H1 (cell line): ENCODE measurements around the gene MAP3K10. TPM values are rescaled to one million over a fixed set of nuclear protein-coding genes. Genes with fewer than 3 reads are reported as not detected.

Experiments used
- CTCF ChIA-PET: fragments of 300-600 bp; sonication (Branson Sonifier 250); formaldehyde crosslinking; loops from one replicate; lab custom pipeline; 2021; ENCODE audit not compliant: partially characterized antibody; lab: Charles Lee
- POLR2A ChIA-PET: fragments of 300-600 bp; sonication (Branson Sonifier 250); formaldehyde crosslinking; loops from one replicate; lab custom pipeline; 2021; ENCODE audit warnings: inconsistent platforms; ENCODE audit not compliant: partially characterized antibody; lab: Charles Lee
- DNase-seq, 2 experiments: peaks; one replicate each; pipeline versions ENCODE4 v3.0.0 to v3.0.0-alpha.2; 2010 to 2022; ENCODE audit warnings: low spot score in 2 of 2, low read depth in 1 of 2, mixed read lengths in 1 of 2
- FAIRE-seq: peaks from 2 replicates; lab custom pipeline; 2011; peaks lifted over from hg19 to GRCh38; lab: Jason Lieb, UNC
- H2AFZ ChIP-seq: 2 replicates; pipeline ENCODE4 v1.8.1; 2012; ENCODE audit warnings: low read length, inconsistent platforms
- H2AK5ac ChIP-seq: 2 replicates; pipeline ENCODE4 v1.6.1; 2013; ENCODE audit warnings: low read depth, low read length
- H2BK120ac ChIP-seq: replicated peaks from 2 replicates; pipeline ENCODE3; 2013; ENCODE audit warnings: low read depth, low read length, inconsistent platforms
- H2BK12ac ChIP-seq: 2 replicates; pipeline ENCODE4 v1.6.1; 2013; ENCODE audit warnings: low read depth, low read length
- H2BK15ac ChIP-seq: 2 replicates; pipeline ENCODE4 v1.6.1; 2013; ENCODE audit warnings: low read length
- H2BK20ac ChIP-seq: 2 replicates; pipeline ENCODE4 v1.6.1; 2013; ENCODE audit warnings: low read length
- H2BK5ac ChIP-seq: 2 replicates; pipeline ENCODE4 v1.6.1; 2013; ENCODE audit warnings: low read depth, low read length
- H3K14ac ChIP-seq: 2 replicates; pipeline ENCODE4 v1.6.1; 2013; ENCODE audit warnings: inconsistent platforms; ENCODE audit not compliant: insufficient read length
- H3K18ac ChIP-seq: 2 replicates; pipeline ENCODE4 v1.6.1; 2013; ENCODE audit warnings: low read length; ENCODE audit errors: extremely low read depth
- H3K23ac ChIP-seq: 2 replicates; pipeline ENCODE4 v1.6.1; 2013; ENCODE audit warnings: inconsistent platforms; ENCODE audit not compliant: insufficient read length
- H3K23me2 ChIP-seq: 2 replicates; pipeline ENCODE4 v1.6.1; 2013; ENCODE audit warnings: low read depth, low read length
- H3K27ac ChIP-seq: 2 replicates; pipeline ENCODE4 v1.6.1; 2011; ENCODE audit warnings: low read depth, low read length, inconsistent platforms
- H3K27me3 ChIP-seq, 4 experiments: replicated peaks in 1 of 4; 1 replicate in 1 of 4; 2 replicates in 3 of 4; pipeline versions ENCODE4 v1.6.1 to v1.8.1; 2011 to 2013; ENCODE audit warnings: low read length in 3 of 4, mild to moderate bottlenecking in 3 of 4, inconsistent platforms in 2 of 4, mixed read lengths in 2 of 4, moderate library complexity in 1 of 4; ENCODE audit not compliant: control insufficient read depth in 3 of 4, insufficient read depth in 3 of 4; ENCODE audit errors: extremely low read depth in 1 of 4
- H3K36me3 ChIP-seq, 4 experiments: 2 replicates each; pipeline versions ENCODE4 v1.6.1 to v1.8.1; 2011 to 2013; ENCODE audit warnings: mild to moderate bottlenecking in 4 of 4, low read length in 3 of 4, moderate library complexity in 2 of 4, control low read depth in 1 of 4, inconsistent platforms in 1 of 4; ENCODE audit not compliant: insufficient read depth in 4 of 4, control insufficient read depth in 2 of 4
- H3K4ac ChIP-seq: replicated peaks from 2 replicates; pipeline ENCODE3; 2013; ENCODE audit warnings: low read length, low read depth, mixed read lengths, inconsistent platforms; ENCODE audit not compliant: insufficient read length
- H3K4me1 ChIP-seq, 4 experiments: replicated peaks in 1 of 4; 1 replicate in 1 of 4; 2 replicates in 3 of 4; pipeline versions ENCODE4 v1.6.1 to v1.8.1; 2011 to 2013; ENCODE audit warnings: low read length in 3 of 4, inconsistent platforms in 2 of 4, mixed read lengths in 1 of 4; ENCODE audit not compliant: insufficient read depth in 4 of 4, control insufficient read depth in 3 of 4
- H3K4me2 ChIP-seq, 2 experiments: 2 replicates each; pipeline versions ENCODE4 v1.6.1 to v1.8.1; 2011 to 2013; ENCODE audit warnings: low read depth in 2 of 2, low read length in 2 of 2, control low read depth in 1 of 2, inconsistent platforms in 1 of 2, mild to moderate bottlenecking in 1 of 2; ENCODE audit not compliant: insufficient read depth in 1 of 2
- H3K4me3 ChIP-seq, 4 experiments: fragments of 200-600, 300-600 bp in 1 of 4; sonication (generic), shearing (Covaris generic), sonication (Bioruptor Twin) in 1 of 4; 2 replicates each; pipeline versions ENCODE4 v1.5.1 to v1.8.1; 2011 to 2016; ENCODE audit warnings: low read length in 4 of 4, low read depth in 3 of 4, control low read depth in 2 of 4, inconsistent platforms in 2 of 4, mild to moderate bottlenecking in 2 of 4, mixed read lengths in 1 of 4, moderate library complexity in 1 of 4; ENCODE audit not compliant: insufficient read depth in 2 of 4; ENCODE audit errors: extremely low read depth in 1 of 4
- H3K56ac ChIP-seq: replicated peaks from 2 replicates; pipeline ENCODE3; 2013; ENCODE audit warnings: low read depth, mild to moderate bottlenecking, mixed read lengths, low read length, inconsistent platforms; ENCODE audit not compliant: insufficient read length
- H3K79me1 ChIP-seq: 2 replicates; pipeline ENCODE4 v1.6.1; 2013; ENCODE audit warnings: low read depth, low read length, control low read depth
- H3K79me2 ChIP-seq, 2 experiments: 2 replicates each; pipeline versions ENCODE4 v1.6.1 to v1.8.1; 2012 to 2013; ENCODE audit warnings: low read length in 2 of 2, mild to moderate bottlenecking in 2 of 2, inconsistent platforms in 1 of 2; ENCODE audit not compliant: insufficient read depth in 2 of 2, control insufficient read depth in 1 of 2
- H3K9ac ChIP-seq, 4 experiments: replicated peaks in 1 of 4; 1 replicate in 1 of 4; 2 replicates in 3 of 4; pipeline versions ENCODE4 v1.6.1 to v1.8.1; 2011 to 2013; ENCODE audit warnings: low read depth in 3 of 4, low read length in 3 of 4, control low read depth in 2 of 4, mild to moderate bottlenecking in 2 of 4, moderate library complexity in 2 of 4, inconsistent platforms in 1 of 4; ENCODE audit errors: extremely low read depth in 1 of 4
- H3K9me3 ChIP-seq, 2 experiments: 2 replicates each; pipeline versions ENCODE4 v1.6.1 to v1.8.1; 2012 to 2013; ENCODE audit warnings: mild to moderate bottlenecking in 2 of 2, moderate library complexity in 2 of 2, control low read depth in 1 of 2, inconsistent platforms in 1 of 2, low read depth in 1 of 2, low read length in 1 of 2, mixed read lengths in 1 of 2; ENCODE audit not compliant: insufficient read depth in 2 of 2
- H4K20me1 ChIP-seq, 2 experiments: replicated peaks in 1 of 2; 2 replicates each; pipeline versions ENCODE3 to v1.8.1; 2011 to 2013; ENCODE audit warnings: inconsistent platforms in 2 of 2, low read length in 2 of 2, mild to moderate bottlenecking in 1 of 2; ENCODE audit not compliant: insufficient read depth in 2 of 2, control insufficient read depth in 1 of 2
- H4K5ac ChIP-seq: 2 replicates; pipeline ENCODE4 v1.6.1; 2013; ENCODE audit warnings: low read length, low read depth, mixed read lengths, inconsistent platforms; ENCODE audit not compliant: insufficient read length
- H4K8ac ChIP-seq: 2 replicates; pipeline ENCODE4 v1.8.0; 2013; ENCODE audit warnings: mild to moderate bottlenecking, moderate library complexity, low read length, inconsistent platforms; ENCODE audit not compliant: insufficient read depth; ENCODE audit errors: extremely low read depth
- H4K91ac ChIP-seq: replicated peaks from 2 replicates; pipeline ENCODE3; 2013; ENCODE audit warnings: low read length, mixed read lengths, inconsistent platforms; ENCODE audit not compliant: insufficient read length
- BCL11A ChIP-seq, 2 experiments: IDR thresholded peaks; one replicate each; pipeline ENCODE4 v1.6.1; 2011; ENCODE audit warnings: low read depth in 2 of 2, low read length in 2 of 2, mild to moderate bottlenecking in 2 of 2
- BRCA1 ChIP-seq: IDR thresholded peaks from 2 replicates; pipeline ENCODE4 v1.6.1; 2012; ENCODE audit warnings: low read depth, low read length, improper control_type of control experiment
- CREB1 ChIP-seq: IDR thresholded peaks from 2 replicates; pipeline ENCODE4 v1.6.1; 2012; ENCODE audit warnings: inconsistent platforms
- EGR1 ChIP-seq: IDR thresholded peaks from 2 replicates; pipeline ENCODE4 v1.6.1; 2011; ENCODE audit warnings: low read depth, low read length, borderline replicate concordance
- EZH2 ChIP-seq: fragments of 200-600 bp; sonication (generic); IDR thresholded peaks from 2 replicates; pipeline ENCODE4 v1.7.1; 2012; ENCODE audit warnings: low read depth, mild to moderate bottlenecking, moderate library complexity, low read length, inconsistent platforms; ENCODE audit not compliant: severe bottlenecking
- KDM5A ChIP-seq: fragments of 200-600 bp; IDR thresholded peaks from 2 replicates; pipeline ENCODE4 v1.7.1; 2012; ENCODE audit warnings: mild to moderate bottlenecking, low read length, inconsistent platforms, mixed read lengths
- NANOG ChIP-seq: IDR thresholded peaks from 2 replicates; pipeline ENCODE4 v1.6.1; 2011; ENCODE audit warnings: low read length, low read depth, mild to moderate bottlenecking, inconsistent platforms; ENCODE audit not compliant: insufficient read depth, poor library complexity, severe bottlenecking
- NRF1 ChIP-seq: IDR thresholded peaks from 2 replicates; pipeline ENCODE4 v1.6.1; 2011; ENCODE audit warnings: mild to moderate bottlenecking, low read depth, low read length, improper control_type of control experiment
- RAD21 ChIP-seq, 2 experiments: IDR thresholded peaks in 1 of 2; conservative IDR thresholded peaks in 1 of 2; 2 replicates each; pipeline ENCODE4 v1.6.1; 2011; ENCODE audit warnings: low read depth in 2 of 2, low read length in 2 of 2, improper control_type of control experiment in 1 of 2, inconsistent platforms in 1 of 2, mild to moderate bottlenecking in 1 of 2, moderate library complexity in 1 of 2
- RNF2 ChIP-seq: fragments of 200-900, 300-1000 bp; sonication (generic); IDR thresholded peaks from 2 replicates; pipeline ENCODE4 v1.7.1; 2016; ENCODE audit warnings: borderline replicate concordance, low read depth, mild to moderate bottlenecking, antibody characterized with exemption, low read length; ENCODE audit not compliant: poor library complexity, severe bottlenecking; ENCODE audit errors: missing control alignments
- RXRA ChIP-seq: IDR thresholded peaks from 2 replicates; pipeline ENCODE4 v1.6.1; 2011; ENCODE audit warnings: low read depth, mild to moderate bottlenecking, low read length, moderate library complexity; ENCODE audit not compliant: insufficient read depth
- SIRT6 ChIP-seq: IDR thresholded peaks from one replicate; pipeline ENCODE4 v1.7.1; 2012; ENCODE audit warnings: low read length, inconsistent platforms
- SIX5 ChIP-seq: IDR thresholded peaks from 2 replicates; pipeline ENCODE4 v1.6.1; 2011; ENCODE audit warnings: mild to moderate bottlenecking, low read depth, low read length
- TBP ChIP-seq: IDR thresholded peaks from 2 replicates; pipeline ENCODE4 v1.6.1; 2011; ENCODE audit warnings: low read depth, low read length, improper control_type of control experiment
- WGBS, 2 experiments: shearing (Covaris generic) in 1 of 2; methylation state at CpG; one replicate each; pipeline versions ENCODE4 v1.1.6 to v1.1.7; 2013 to 2015; ENCODE audit warnings: low lambda C conversion rate in 2 of 2, mixed read lengths in 2 of 2, inconsistent platforms in 1 of 2, low coverage in 1 of 2, missing lambda C conversion rate in 1 of 2; ENCODE audit not compliant: insufficient replicate concordance in 2 of 2, insufficient coverage in 1 of 2, insufficient read length in 1 of 2; ENCODE audit errors: extremely low coverage in 1 of 2, missing lambda C conversion rate in 1 of 2; 5-methylcytosine and 5-hydroxymethylcytosine counted together
- polyA plus RNA-seq, 7 experiments: library from polyadenylated mRNA; depleted of rRNA in 3 of 7; stranded (reverse) in 5 of 7; unstranded in 2 of 7; fragments of >200 nt in 5 of 7; fragments of 200-250 nt in 2 of 7; gene quantifications; 1 replicate in 5 of 7; 2 replicates in 1 of 7; 4 replicates in 1 of 7; pipeline versions ENCODE4 v1.2.1 to v1.2.3, GENCODE V29; 2011 to 2013; ENCODE audit warnings: missing spikeins in 2 of 7, mixed read lengths in 2 of 7
- total RNA-seq: library from RNA; stranded (reverse); fragmentation: NEBNext Ultra II Directional; extraction: Animal tissue kit (Norgen Biotek cat#: 25700); gene quantifications from 2 replicates; pipeline ENCODE4 v1.2.1, GENCODE V29; 2021

MAP3K10 gene
- total and polyA plus RNA-seq, 2 of the 8 experiments (the other 6 are each of a cell fraction or from before 2014, with no cell fraction given): 4.9 to 15.9 TPM

DNA sequence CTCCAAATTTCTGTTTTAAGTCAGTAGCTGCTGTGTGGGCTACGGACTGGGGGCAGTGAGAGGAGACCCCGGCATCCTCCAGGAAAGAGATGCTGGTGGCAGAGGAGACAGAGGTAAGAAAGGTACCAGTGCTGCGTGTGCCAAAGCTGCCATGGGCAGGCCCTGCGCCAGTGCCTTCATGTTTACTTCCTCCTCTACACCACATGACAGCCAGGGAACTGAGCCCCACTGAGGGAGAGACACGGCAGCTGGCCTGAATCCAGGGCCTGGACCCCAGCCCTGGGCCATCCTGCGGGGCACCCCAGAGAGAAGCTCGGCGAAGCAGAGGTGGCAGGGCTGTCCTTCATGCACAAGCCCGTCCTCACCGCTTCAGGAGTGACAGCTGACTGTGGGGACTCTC lies 58.0 kb downstream of the MAP3K10 start:
- CTCF ChIA-PET: interaction anchor here (0.8 to 2.7 kb wide), 8 partner anchors 8 to 109 kb away, joined by 3 to 11 read pairs (median 4); partner anchors contain the start of gene TTC9B
- no peak for TF ChIP-seq EZH2
- no peak for TF ChIP-seq NRF1
- no peak for TF ChIP-seq RAD21 (IDR thresholded peaks at IDR 0.05 in 1 of 2, conservative IDR thresholded peaks at IDR 0.05 in 1 of 2; ENCODE audit: low read depth in 2 of 2, low read length in 2 of 2)
- TF ChIP-seq KDM5A: no peak
- TF ChIP-seq BCL11A (IDR thresholded peaks at IDR 0.05; ENCODE audit: low read depth in 2 of 2, low read length in 2 of 2): no peak
- no peak for TF ChIP-seq SIX5
- no peak for TF ChIP-seq RXRA
- TF ChIP-seq CREB1: no peak
- no peak for TF ChIP-seq TBP
- no peak for TF ChIP-seq EGR1
- TF ChIP-seq NANOG: no peak
- TF ChIP-seq RNF2: no peak
- TF ChIP-seq BRCA1: no peak
- TF ChIP-seq SIRT6: no peak

More for the DNA sequence above, 58.0 kb downstream of the MAP3K10 start:
- Histone ChIP-seq H2BK12ac (no peak overlapping the region), H3K4me2 (no peak overlapping the region), H4K8ac (peak overlapping the region; percentile 37; the same call in 1 of the 2 replicates), H3K27ac (no peak overlapping the region), H4K20me1 (peaks cover 2 to 3% of the 10 kb centered on the region in 2 experiments), H2BK15ac (no peak overlapping the region), H2BK20ac (no peak overlapping the region), H4K91ac (no peak overlapping the region), H2BK5ac (no peak overlapping the region), H3K27me3 (no peaks in the 10 kb centered on the region), H3K56ac (no peak overlapping the region), H3K9me3 (no peaks in the 10 kb centered on the region), H4K5ac (no peak overlapping the region), H3K79me1 (peaks cover 3% of the 10 kb centered on the region; the same call in 1 of the 2 replicates), H3K18ac (no peak overlapping the region), H3K9ac (no peak overlapping the region), H2AFZ (no peak overlapping the region), H3K14ac (no peak overlapping the region), H3K36me3 (peaks cover 0 to 4% (median 1%) of the 10 kb centered on the region in 4 experiments; a peak in 2 of 8 replicates), H3K79me2 (peaks cover 0 to 6% of the 10 kb centered on the region in 2 experiments; a peak in 1 of 4 replicates), H2BK120ac (no peak overlapping the region), H2AK5ac (no peak overlapping the region), H3K4me1 (peaks cover 0 to 6% (median 4%) of the 10 kb centered on the region in 4 experiments; a peak in 5 of 7 replicates), H3K23me2 (no peaks in the 10 kb centered on the region), H3K4ac (no peak overlapping the region), H3K4me3 (no peak overlapping the region), H3K23ac (no peak overlapping the region)
- POLR2A ChIA-PET: interaction anchor here (0.6 to 1.1 kb wide), 2 partner anchors 17 to 31 kb away, joined by 3 read pairs; partner anchors contain the start of gene TTC9B
- DNase-seq: no peak
- no peak for FAIRE-seq
- 97% methylated on average over 10 of the region's 10 CpGs; no CpG with 5 or more reads in 1 of the 2 experiments for WGBS, 2 experiments
